ENCODE results near the gene ARHGAP21.
"Not testable (repeated sequence)": the region's sequence is repeated elsewhere in the genome, so short reads cannot be mapped to it uniquely, and the experiment has no call there.

DNA sequence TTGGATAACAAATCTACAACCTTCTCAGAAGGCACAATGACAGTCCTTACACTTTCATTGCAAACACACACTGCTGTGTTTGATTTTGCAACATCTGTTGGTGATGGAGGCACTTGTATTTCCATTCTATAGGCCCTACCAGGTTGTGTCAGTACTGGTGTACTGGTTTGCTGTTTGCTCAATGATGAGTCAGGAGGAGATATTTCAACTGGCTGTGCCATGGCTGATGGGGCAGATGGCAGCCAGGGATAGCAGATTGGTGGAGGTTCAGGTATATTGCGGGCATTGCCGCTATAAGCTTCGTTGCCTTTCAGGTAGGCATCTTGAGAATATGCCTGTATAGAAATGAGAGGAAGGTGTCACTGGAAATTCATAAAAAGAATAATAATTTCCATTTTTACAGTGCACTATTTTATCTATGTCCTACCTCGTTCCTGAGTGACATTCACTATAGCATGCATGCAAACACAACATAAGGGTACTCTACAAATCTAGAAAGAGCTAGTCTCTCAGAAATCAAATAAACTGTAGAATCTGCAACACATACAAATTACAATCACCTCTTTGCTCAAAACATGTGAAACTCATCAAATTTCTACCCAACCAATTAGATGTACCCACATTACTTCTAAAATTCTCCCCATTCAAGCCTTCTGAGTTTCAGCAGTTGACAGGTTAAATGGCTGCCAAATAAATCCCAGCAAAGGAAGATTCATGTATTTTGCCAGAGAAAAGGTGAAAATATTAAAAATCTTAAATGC is 102.5 kb downstream of the ARHGAP21 start:
- TF ChIP-seq CTCF (conservative IDR thresholded peaks at IDR 0.05; ENCODE audit: low read depth in 2 of 2); POLR2AphosphoS5 (IDR thresholded peaks at IDR 0.05; ENCODE audit: low read depth); EZH2 (IDR thresholded peaks at IDR 0.05; ENCODE audit: low read depth, unreplicated experiment); REST (IDR thresholded peaks at IDR 0.05; ENCODE audit: unreplicated experiment); EZH2phosphoT487 (IDR thresholded peaks at IDR 0.05; ENCODE audit: unreplicated experiment); NANOG (IDR thresholded peaks at IDR 0.05; ENCODE audit: borderline replicate concordance); CREB1 (CRISPR knock-in tag; IDR thresholded peaks at IDR 0.05; ENCODE audit: low read depth); ZNF114 (CRISPR knock-in tag; IDR thresholded peaks at IDR 0.05); JUNB (IDR thresholded peaks at IDR 0.05; ENCODE audit: unreplicated experiment): not testable (repeated sequence)
- TF ChIP-seq, protein P1, sequence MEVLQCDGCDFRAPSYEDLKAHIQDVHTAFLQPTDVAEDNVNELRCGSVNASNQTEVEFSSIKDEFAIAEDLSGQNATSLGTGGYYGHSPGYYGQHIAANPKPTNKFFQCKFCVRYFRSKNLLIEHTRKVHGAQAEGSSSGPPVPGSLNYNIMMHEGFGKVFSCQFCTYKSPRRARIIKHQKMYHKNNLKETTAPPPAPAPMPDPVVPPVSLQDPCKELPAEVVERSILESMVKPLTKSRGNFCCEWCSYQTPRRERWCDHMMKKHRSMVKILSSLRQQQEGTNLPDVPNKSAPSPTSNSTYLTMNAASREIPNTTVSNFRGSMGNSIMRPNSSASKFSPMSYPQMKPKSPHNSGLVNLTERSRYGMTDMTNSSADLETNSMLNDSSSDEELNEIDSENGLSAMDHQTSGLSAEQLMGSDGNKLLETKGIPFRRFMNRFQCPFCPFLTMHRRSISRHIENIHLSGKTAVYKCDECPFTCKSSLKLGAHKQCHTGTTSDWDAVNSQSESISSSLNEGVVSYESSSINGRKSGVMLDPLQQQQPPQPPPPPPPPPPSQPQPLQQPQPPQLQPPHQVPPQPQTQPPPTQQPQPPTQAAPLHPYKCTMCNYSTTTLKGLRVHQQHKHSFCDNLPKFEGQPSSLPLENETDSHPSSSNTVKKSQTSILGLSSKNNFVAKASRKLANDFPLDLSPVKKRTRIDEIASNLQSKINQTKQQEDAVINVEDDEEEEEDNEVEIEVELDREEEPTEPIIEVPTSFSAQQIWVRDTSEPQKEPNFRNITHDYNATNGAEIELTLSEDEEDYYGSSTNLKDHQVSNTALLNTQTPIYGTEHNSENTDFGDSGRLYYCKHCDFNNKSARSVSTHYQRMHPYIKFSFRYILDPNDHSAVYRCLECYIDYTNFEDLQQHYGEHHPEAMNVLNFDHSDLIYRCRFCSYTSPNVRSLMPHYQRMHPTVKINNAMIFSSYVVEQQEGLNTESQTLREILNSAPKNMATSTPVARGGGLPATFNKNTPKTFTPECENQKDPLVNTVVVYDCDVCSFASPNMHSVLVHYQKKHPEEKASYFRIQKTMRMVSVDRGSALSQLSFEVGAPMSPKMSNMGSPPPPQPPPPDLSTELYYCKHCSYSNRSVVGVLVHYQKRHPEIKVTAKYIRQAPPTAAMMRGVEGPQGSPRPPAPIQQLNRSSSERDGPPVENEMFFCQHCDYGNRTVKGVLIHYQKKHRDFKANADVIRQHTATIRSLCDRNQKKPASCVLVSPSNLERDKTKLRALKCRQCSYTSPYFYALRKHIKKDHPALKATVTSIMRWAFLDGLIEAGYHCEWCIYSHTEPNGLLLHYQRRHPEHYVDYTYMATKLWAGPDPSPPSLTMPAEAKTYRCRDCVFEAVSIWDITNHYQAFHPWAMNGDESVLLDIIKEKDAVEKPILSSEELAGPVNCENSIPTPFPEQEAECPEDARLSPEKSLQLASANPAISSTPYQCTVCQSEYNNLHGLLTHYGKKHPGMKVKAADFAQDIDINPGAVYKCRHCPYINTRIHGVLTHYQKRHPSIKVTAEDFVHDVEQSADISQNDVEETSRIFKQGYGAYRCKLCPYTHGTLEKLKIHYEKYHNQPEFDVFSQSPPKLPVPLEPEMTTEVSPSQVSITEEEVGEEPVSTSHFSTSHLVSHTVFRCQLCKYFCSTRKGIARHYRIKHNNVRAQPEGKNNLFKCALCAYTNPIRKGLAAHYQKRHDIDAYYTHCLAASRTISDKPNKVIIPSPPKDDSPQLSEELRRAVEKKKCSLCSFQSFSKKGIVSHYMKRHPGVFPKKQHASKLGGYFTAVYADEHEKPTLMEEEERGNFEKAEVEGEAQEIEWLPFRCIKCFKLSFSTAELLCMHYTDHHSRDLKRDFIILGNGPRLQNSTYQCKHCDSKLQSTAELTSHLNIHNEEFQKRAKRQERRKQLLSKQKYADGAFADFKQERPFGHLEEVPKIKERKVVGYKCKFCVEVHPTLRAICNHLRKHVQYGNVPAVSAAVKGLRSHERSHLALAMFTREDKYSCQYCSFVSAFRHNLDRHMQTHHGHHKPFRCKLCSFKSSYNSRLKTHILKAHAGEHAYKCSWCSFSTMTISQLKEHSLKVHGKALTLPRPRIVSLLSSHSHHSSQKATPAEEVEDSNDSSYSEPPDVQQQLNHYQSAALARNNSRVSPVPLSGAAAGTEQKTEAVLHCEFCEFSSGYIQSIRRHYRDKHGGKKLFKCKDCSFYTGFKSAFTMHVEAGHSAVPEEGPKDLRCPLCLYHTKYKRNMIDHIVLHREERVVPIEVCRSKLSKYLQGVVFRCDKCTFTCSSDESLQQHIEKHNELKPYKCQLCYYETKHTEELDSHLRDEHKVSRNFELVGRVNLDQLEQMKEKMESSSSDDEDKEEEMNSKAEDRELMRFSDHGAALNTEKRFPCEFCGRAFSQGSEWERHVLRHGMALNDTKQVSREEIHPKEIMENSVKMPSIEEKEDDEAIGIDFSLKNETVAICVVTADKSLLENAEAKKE (CRISPR knock-in tag; IDR thresholded peaks at IDR 0.05): not testable (repeated sequence)

Measured in GM23338 (cell line).